GM19351 (cell line): ENCODE data around the gene EARS2.
A peak's percentile ranks its signal among the peaks of the same experiment; 100 is the strongest.
"Not testable (repeated sequence)": the region's sequence is repeated elsewhere in the genome, so short reads cannot be mapped to it uniquely, and the experiment has no call there.

Source experiments
- ATAC-seq: cut with Tn5 transposase; IDR thresholded peaks from one replicate; pipeline ENCODE4 v1.9.1; 2021; ENCODE audit warnings: mild to moderate bottlenecking, moderate library complexity; ENCODE audit not compliant: unreplicated experiment

EARS2 gene

GRCh38 chr16:23528644-23529310 lies 28.4 kb downstream of the EARS2 start:
- ATAC-seq, result no peak

- no peak for ATAC-seq
Measured at GRCh38 chr16:23527961-23528643, 29.0 kb downstream of the EARS2 start.

DNA sequence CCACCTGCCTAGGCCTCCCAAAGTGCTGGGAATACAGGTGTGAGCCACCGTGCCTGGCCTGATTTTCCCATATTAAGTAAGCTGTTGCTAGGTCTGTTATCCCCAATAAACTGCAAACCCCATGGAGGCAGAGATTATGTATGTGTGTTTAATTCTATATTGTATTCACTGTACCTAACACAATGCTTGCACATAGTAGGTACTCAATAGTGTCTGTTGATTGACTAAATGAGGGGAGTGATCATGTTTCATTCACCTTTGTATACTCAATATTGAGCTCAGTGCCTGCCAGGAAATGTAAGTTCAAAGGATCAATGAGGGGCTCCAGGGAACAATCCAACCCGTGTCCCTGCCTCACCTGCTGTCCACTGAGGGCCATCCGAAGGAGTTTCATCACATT lies 32.3 kb downstream of the EARS2 start:
- ATAC-seq, result no peak

GRCh38 chr16:23523876-23524385 lies 33.2 kb downstream of the EARS2 start:
- no peak for ATAC-seq

GRCh38 chr16:23523321-23523720 lies 33.8 kb downstream of the EARS2 start:
- ATAC-seq, result no peak

- no peak for ATAC-seq
Measured at GRCh38 chr16:23521965-23522364, 35.2 kb downstream of the EARS2 start.

DNA sequence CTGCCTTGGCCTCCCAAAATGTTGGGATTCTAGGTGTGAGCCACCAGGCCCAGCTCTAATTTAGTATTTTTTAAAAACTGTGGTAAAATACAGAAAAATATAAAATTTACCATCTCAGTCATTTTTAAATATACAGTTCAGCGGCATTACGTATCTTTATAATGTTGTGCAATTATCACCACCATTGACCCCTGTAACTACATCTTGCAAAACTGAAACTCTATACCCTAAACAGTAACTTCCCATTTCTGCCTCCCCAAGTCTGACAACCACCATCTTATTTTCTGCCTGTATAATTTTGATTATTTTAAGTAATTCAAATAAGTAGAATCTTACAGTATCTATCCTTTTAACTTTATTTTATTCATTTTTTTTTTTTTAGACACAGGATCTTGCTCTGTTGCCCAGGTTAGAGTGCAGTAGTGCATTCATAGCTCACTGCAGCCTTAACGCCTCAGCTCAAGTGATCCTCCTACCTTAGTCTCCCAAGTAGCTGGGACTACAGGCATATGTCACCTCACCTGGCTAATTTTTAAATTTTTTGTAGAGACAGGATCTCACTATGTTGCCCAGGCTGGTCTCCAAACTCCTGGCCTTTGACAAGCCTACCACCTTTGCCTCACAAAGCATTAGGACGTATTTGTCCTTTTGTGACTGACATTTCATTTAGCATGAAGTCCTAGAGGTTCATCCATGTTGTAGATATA lies 36.0 kb downstream of the EARS2 start:
- ATAC-seq, result no peak

- ATAC-seq, result no peak
Measured at GRCh38 chr16:23520500-23520899, 36.6 kb downstream of the EARS2 start.

DNA sequence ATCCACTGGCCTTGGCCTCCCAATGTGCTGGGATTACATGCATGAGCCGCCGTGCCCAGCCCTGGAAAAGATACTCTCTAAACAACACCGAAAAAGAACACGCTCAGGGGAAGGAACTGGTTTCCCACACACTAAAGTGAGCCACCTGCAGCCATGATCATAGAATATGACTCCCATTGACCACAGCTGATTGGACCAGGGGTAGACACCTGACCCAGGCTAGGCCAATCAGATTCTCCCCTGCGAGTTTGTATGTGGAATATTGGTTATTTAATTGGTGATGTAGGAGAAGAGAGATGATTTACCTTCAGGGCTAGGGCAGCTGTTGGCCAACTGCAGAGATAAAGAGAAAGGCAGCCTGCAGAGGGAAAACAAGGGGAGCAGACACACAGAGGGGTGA lies 37.9 kb downstream of the EARS2 start:
- no peak for ATAC-seq

- no peak for ATAC-seq
Measured at GRCh38 chr16:23518435-23518891, 38.7 kb downstream of the EARS2 start.

DNA sequence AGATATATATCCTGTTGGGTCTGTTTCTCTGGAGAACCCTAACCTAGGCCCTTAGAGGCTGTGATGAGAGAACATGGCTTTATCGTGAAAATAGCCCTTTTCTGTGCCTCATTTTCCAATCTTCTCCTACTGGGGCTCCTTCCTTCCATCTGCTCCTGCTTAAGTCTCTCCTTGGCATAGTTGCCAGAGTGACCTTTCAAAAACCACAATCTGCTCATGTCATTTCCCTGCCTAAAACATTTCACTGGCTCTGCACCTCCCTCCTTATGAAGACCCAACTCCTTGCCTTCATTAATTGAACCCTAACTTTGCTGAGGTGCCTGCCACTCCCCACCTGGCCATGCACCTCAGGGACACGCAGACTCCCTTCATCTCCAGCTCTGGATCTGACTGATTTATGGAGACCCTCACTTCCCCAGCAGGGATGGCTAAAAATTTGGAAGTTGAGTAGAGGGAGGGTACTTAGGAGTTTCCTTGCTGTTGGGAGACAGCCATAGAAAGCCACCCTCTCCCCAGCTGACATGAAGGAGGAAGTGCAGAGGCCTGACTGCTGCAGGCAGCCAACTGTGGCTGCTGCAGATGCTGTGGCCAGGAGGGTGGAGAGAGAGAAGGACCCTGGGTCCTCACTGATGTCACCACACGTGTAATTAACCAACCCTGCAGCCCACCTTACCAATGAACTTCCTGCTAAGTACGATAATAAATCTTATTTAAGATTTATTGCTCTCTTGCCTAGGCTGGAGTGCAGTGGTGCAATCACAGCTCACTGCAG lies 40.6 kb downstream of the EARS2 start:
- no peak for ATAC-seq

DNA sequence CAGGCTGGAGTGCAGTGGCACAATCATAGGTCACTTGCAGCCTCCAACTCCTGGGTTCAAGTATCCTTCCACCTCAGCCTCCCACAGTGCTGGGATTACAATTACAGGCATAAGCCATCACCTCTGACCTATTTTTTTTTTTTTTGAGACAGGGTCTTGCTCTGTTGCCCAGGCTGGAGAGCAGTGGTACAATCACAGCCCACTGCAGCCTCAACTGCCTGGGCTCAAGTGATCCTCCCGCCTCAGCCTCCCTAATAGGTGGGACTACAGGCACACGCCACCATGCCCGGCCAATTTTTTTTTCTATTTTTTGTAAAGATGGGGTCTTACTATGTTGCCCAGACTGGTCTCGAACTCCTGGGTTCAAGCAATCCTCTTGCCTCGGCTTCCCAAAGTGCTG lies 41.3 kb downstream of the EARS2 start:
- ATAC-seq, result no peak

DNA sequence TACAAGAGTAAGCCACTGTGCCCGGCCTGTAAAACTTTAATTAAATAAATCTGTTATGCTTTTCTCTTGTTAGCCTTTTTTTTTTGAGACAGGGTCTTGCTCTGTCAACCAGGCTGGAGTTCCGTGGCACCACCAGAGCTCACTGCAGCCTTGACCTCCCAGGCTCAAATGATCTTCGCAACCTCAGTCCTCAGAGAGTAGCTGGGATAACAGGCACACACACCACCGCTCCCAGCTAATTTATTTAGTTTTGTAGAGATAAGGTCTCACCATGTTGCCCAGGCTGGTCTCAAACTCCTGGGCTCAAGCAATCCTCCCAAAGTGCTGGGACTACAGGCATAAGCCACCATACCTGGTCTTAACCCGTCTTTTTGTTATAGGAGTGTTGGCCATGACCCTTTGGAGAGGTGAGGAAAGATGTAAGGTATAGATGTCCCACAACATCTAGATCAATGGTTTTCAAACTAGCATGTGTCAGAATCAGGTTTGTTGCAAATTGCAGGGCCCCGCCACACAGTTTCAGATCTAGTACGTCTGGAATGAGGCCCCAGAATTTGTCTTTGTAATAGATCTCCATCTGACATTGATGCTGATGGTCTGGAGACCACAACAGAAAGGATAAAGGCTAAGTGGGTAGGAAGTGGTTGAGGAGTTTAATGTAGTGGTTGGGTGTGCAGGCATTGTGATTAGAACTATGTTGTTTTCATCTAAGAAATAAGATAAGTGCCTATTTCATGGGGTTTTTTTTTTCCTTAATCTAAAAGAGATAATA lies 42.6 kb downstream of the EARS2 start:
- no peak for ATAC-seq

GRCh38 chr16:23512168-23512695 lies 44.9 kb downstream of the EARS2 start:
- no peak for ATAC-seq

GRCh38 chr16:23511731-23512130 lies 45.4 kb downstream of the EARS2 start:
- ATAC-seq, result no peak

DNA sequence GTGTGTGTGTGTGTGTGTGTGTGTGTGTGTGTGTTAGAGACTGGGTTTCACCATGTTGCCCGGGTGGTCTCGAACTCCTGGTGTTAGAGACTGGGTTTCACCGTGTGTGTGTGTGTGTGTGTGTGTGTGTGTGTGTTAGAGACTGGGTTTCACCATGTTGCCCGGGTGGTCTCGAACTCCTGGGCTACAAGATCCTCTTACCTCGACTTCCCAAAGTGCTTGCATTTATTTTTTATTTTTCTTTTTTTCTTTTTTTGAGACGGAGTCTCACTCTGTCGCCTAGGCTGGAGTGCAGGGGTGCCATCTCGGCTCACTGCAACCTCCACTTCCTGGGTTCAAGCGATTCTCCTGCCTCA lies 46.3 kb downstream of the EARS2 start:
- ATAC-seq, result not testable (repeated sequence)

DNA sequence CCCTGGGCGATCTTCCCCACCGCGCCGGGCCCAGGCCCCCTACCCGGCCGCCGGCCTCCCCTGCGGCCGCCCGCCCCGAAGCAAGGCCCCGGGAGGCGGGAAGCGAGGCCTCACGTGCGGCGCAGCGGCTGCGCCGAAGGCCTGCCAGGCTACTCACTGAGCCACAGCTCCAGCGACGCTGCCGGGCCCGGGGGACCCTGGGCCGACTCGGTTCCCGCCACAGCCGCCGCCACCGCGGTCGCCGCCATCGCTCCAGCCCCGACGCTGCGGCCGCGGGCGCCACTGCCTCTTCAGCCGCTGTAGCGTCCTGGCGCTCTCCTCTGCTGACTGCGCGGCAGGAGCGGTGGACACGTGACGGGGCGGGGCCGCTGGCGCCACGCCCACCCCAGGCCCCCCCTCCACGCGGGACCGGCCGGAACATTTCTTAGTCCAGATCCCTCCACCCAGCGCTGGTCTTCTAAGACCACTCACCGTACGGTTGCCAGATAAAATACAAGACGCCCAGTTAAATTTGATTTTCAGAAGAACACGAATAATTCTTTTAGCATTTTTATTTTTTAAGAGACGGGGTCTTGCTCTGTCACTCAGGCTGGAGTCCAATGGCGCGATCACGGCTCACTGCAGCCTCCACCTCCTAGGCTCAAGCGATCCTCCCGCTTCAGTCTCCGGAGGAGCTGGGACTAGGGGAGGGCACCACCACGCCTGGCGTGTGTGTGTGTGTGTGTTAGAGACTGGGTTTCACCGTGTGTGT lies 46.8 kb downstream of the EARS2 start, which contains the start of gene GGA2:
TSS of gene GGA2 (minus strand) at position 331 of the 751 bp plus-strand sequence. CDS start at position 248, 83 bp downstream.
- peak; percentile 80 for ATAC-seq

DNA sequence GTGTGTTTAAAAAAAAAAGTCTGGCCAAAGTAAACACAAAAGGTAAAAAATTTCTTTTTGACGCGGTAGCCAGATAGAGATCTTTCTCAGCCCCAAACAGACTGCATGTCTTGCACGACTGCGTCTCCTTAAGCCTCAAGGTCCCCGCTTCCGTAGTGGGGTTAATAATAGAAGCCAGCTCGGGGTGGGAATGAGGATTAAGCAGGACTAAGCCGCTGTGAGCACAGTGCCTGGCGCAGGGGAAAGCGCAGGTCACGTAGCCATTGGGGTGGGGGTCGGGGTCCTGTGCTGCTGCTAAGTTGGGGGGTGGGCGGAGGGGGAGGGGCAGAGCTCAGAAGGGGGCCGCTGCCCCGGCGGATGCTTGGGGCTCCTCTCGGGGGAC lies 47.4 kb downstream of the EARS2 start:
- ATAC-seq, result peak; percentile 11

GRCh38 chr16:23509441-23509754 lies 47.8 kb downstream of the EARS2 start:
- no peak for ATAC-seq
